Breast epithelium (tissue), 3 donors: ENCODE measurements around the gene PIH1D2.

ENCODE experiments used
- POLR2A ChIP-seq: fragments of 450-650 bp; IDR thresholded peaks from one replicate; pipeline ENCODE4 v1.6.1; 2016; ENCODE audit warnings: antibody characterized with exemption, mild to moderate bottlenecking, moderate library complexity
- POLR2AphosphoS5 ChIP-seq, 3 donors: sonication (generic); formaldehyde crosslinking; IDR thresholded peaks; one replicate each; pipeline ENCODE4 v1.6.1; 2017; ENCODE audit warnings: antibody characterized with exemption in 3 of 3
- TF ChIP-seq, protein P1 (sequence below), 3 donors: fragments of 450-650 bp; IDR thresholded peaks; one replicate each; pipeline ENCODE4 v1.5.1; 2016 to 2017; ENCODE audit warnings: antibody characterized with exemption in 3 of 3, mild to moderate bottlenecking in 3 of 3, moderate library complexity in 3 of 3

DNA sequence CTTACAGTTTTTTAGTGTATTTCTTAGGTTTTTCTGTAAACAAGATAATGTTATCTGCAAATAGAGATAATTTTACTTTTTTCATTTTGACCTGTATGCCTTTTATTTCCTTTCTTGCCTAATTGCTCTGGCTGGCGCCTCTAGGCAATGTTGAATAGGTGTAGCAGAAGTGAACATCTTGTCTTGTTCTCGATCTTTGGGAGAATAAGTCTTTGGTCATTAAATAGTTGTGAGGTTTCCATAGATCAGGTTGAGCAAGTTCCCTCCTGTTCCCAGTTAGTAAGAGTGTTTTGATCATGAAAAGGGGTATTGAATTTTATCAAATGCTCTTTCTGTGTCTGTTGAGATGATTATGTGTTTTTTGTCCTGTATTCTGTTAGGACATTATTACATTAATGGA is 24.0 kb downstream of the PIH1D2 start:
- TF ChIP-seq, protein P1, sequence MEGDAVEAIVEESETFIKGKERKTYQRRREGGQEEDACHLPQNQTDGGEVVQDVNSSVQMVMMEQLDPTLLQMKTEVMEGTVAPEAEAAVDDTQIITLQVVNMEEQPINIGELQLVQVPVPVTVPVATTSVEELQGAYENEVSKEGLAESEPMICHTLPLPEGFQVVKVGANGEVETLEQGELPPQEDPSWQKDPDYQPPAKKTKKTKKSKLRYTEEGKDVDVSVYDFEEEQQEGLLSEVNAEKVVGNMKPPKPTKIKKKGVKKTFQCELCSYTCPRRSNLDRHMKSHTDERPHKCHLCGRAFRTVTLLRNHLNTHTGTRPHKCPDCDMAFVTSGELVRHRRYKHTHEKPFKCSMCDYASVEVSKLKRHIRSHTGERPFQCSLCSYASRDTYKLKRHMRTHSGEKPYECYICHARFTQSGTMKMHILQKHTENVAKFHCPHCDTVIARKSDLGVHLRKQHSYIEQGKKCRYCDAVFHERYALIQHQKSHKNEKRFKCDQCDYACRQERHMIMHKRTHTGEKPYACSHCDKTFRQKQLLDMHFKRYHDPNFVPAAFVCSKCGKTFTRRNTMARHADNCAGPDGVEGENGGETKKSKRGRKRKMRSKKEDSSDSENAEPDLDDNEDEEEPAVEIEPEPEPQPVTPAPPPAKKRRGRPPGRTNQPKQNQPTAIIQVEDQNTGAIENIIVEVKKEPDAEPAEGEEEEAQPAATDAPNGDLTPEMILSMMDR (IDR thresholded peaks at IDR 0.05), result no peak
- TF ChIP-seq POLR2A (no peak), POLR2AphosphoS5 (IDR thresholded peaks at IDR 0.05) (no peak)
